ENCODE measurements around the gene OR8G5. TPM values are rescaled to one million over a fixed set of nuclear protein-coding genes. Genes with fewer than 3 reads are reported as not detected.

Gene OR8G5
- total RNA-seq, 2 experiments from 2014 or later = not detected

DNA sequence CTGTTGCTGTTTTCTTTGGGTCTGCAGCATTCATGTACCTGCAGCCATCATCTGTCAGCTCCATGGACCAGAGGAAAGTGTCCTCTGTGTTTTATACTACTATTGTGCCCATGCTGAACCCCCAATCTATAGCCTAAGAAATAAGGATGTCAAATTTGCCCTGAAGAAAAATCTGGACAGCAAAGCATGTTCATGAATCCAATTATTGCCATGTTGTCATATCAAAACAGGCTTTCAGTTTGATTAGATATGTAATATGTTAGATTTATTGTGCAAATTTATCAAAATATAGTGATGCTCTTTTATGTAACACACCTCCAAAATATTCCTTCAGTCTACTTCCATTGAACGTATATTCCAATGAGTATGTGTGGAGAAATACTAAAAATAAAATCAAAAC lies 30.7 kb upstream of the OR8G5 start:
- TF ChIP-seq CTCF (conservative IDR thresholded peaks at IDR 0.05; ENCODE audit: low read length) (no peak), EZH2phosphoT487 (IDR thresholded peaks at IDR 0.05; ENCODE audit: borderline replicate concordance, low read depth, low read length) (no peak)
- intact Hi-C loops (cut with micrococcal nuclease; ENCODE audit: unreplicated experiment) = no loop called here
- H3K36me3 ChIP-seq (ENCODE audit: insufficient read depth, low read length) = no peaks in the 10 kb centered on the region
- DNase-seq (ENCODE audit: low spot score) = no peak
- H3K4me2 ChIP-seq (ENCODE audit: low read length) = no peak overlapping the region
- no TSS peak for BruUV-seq (replicated peaks)
- no peaks in the 10 kb centered on the region for H3K79me2 ChIP-seq (ENCODE audit: insufficient read depth, low read depth, low read length)
- no peak overlapping the region for H3K27ac ChIP-seq (ENCODE audit: low read depth, low read length, poor library complexity, severe bottlenecking)
- no peak overlapping the region for H2AFZ ChIP-seq (ENCODE audit: low read length)
- H3K9me2 ChIP-seq (ENCODE audit: insufficient read depth, low read length) = no peaks in the 10 kb centered on the region
- CTCF ChIA-PET (ENCODE audit: unreplicated experiment) = no interaction called here
- H3K4me3 ChIP-seq (ENCODE audit: low read depth, low read length, poor library complexity, severe bottlenecking) = no peak overlapping the region
- no peaks in the 10 kb centered on the region for H3K4me1 ChIP-seq (ENCODE audit: insufficient read depth, low read length, poor library complexity, severe bottlenecking)
- H3K9me3 ChIP-seq (ENCODE audit: low read length) = no peaks in the 10 kb centered on the region
- H4K20me1 ChIP-seq (ENCODE audit: insufficient read depth, low read length) = no peaks in the 10 kb centered on the region
- POLR2A ChIA-PET = no interaction called here

DNA sequence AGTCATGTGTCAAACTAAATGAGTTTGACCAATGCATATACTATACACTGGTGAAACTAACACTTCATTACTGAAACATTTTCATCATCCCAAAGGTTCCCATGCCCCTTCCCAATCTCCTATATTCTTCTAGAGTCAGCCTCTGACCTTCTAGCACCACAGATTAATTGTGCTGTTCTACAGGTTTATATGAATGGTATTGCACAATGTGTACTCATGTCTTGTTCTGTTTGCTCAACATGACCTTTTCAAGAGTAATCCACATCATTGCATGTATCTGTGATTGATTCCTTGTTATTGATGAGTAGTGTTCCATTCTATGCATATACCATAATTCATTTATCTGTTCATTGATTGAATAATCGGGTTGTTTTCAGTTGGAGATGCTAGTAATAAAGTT lies 22.8 kb upstream of the OR8G5 start:
- Histone ChIP-seq H3K9me2 (ENCODE audit: insufficient read depth, low read length) (no peaks in the 10 kb centered on the region), H3K27ac (ENCODE audit: low read depth, low read length, poor library complexity, severe bottlenecking) (no peak overlapping the region), H3K4me2 (ENCODE audit: low read length) (no peak overlapping the region), H3K4me3 (ENCODE audit: low read depth, low read length, poor library complexity, severe bottlenecking) (no peak overlapping the region), H3K4me1 (ENCODE audit: insufficient read depth, low read length, poor library complexity, severe bottlenecking) (no peaks in the 10 kb centered on the region), H3K9me3 (ENCODE audit: low read length) (no peaks in the 10 kb centered on the region), H2AFZ (ENCODE audit: low read length) (no peak overlapping the region), H4K20me1 (ENCODE audit: insufficient read depth, low read length) (no peaks in the 10 kb centered on the region), H3K79me2 (ENCODE audit: insufficient read depth, low read depth, low read length) (no peaks in the 10 kb centered on the region), H3K36me3 (ENCODE audit: insufficient read depth, low read length) (no peaks in the 10 kb centered on the region)
- POLR2A ChIA-PET = no interaction called here
- TF ChIP-seq EZH2phosphoT487 (IDR thresholded peaks at IDR 0.05; ENCODE audit: borderline replicate concordance, low read depth, low read length) (no peak), CTCF (conservative IDR thresholded peaks at IDR 0.05; ENCODE audit: low read length) (no peak)
- intact Hi-C loops (cut with micrococcal nuclease; ENCODE audit: unreplicated experiment) = no loop called here
- no TSS peak for BruUV-seq (replicated peaks)
- CTCF ChIA-PET (ENCODE audit: unreplicated experiment) = no interaction called here
- DNase-seq (ENCODE audit: low spot score) = no peak

- no peaks in the 10 kb centered on the region for H3K36me3 ChIP-seq (ENCODE audit: insufficient read depth, low read length)
- H4K20me1 ChIP-seq (ENCODE audit: insufficient read depth, low read length) = no peaks in the 10 kb centered on the region
- intact Hi-C loops (cut with micrococcal nuclease; ENCODE audit: unreplicated experiment) = no loop called here
- no peak overlapping the region for H3K4me3 ChIP-seq (ENCODE audit: low read depth, low read length, poor library complexity, severe bottlenecking)
- H3K4me1 ChIP-seq (ENCODE audit: insufficient read depth, low read length, poor library complexity, severe bottlenecking) = no peaks in the 10 kb centered on the region
- POLR2A ChIA-PET = interaction anchor here (0.5 kb wide), 1 partner anchor 23 kb away, joined by 3 read pairs; no protein-coding TSS in a partner anchor
- H3K79me2 ChIP-seq (ENCODE audit: insufficient read depth, low read depth, low read length) = no peaks in the 10 kb centered on the region
- no peak overlapping the region for H2AFZ ChIP-seq (ENCODE audit: low read length)
- BruUV-seq (replicated peaks) = no TSS peak
- H3K9me2 ChIP-seq (ENCODE audit: insufficient read depth, low read length) = no peaks in the 10 kb centered on the region
- H3K9me3 ChIP-seq (ENCODE audit: low read length) = no peaks in the 10 kb centered on the region
- H3K27ac ChIP-seq (ENCODE audit: low read depth, low read length, poor library complexity, severe bottlenecking) = no peak overlapping the region
- DNase-seq (ENCODE audit: low spot score) = no peak
- no peak overlapping the region for H3K4me2 ChIP-seq (ENCODE audit: low read length)
- TF ChIP-seq CTCF (conservative IDR thresholded peaks at IDR 0.05; ENCODE audit: low read length) = no peak
- no peak for TF ChIP-seq EZH2phosphoT487 (IDR thresholded peaks at IDR 0.05; ENCODE audit: borderline replicate concordance, low read depth, low read length)
- CTCF ChIA-PET (ENCODE audit: unreplicated experiment) = no interaction called here
Observed at GRCh38 chr11:124238512-124238911, 17.7 kb upstream of the OR8G5 start.
